H1 (cell line): Measurements from ENCODE around the gene CCNL2. TPM values are rescaled to one million over a fixed set of nuclear protein-coding genes. Genes with fewer than 3 reads are reported as not detected.

Experiments used
- CTCF ChIA-PET: fragments of 300-600 bp; sonication (Branson Sonifier 250); formaldehyde crosslinking; loops from one replicate; lab custom pipeline; 2021; ENCODE audit not compliant: partially characterized antibody; lab: Charles Lee
- POLR2A ChIA-PET: fragments of 300-600 bp; sonication (Branson Sonifier 250); formaldehyde crosslinking; loops from one replicate; lab custom pipeline; 2021; ENCODE audit warnings: inconsistent platforms; ENCODE audit not compliant: partially characterized antibody; lab: Charles Lee
- DNase-seq, 2 experiments: peaks; one replicate each; pipeline versions ENCODE4 v3.0.0 to v3.0.0-alpha.2; 2010 to 2022; ENCODE audit warnings: low spot score in 2 of 2, low read depth in 1 of 2, mixed read lengths in 1 of 2
- FAIRE-seq: peaks from 2 replicates; lab custom pipeline; 2011; peaks lifted over from hg19 to GRCh38; lab: Jason Lieb, UNC
- H2AFZ ChIP-seq: 2 replicates; pipeline ENCODE4 v1.8.1; 2012; ENCODE audit warnings: low read length, inconsistent platforms
- H2AK5ac ChIP-seq: 2 replicates; pipeline ENCODE4 v1.6.1; 2013; ENCODE audit warnings: low read depth, low read length
- H2BK120ac ChIP-seq: replicated peaks from 2 replicates; pipeline ENCODE3; 2013; ENCODE audit warnings: low read depth, low read length, inconsistent platforms
- H2BK12ac ChIP-seq: 2 replicates; pipeline ENCODE4 v1.6.1; 2013; ENCODE audit warnings: low read depth, low read length
- H2BK15ac ChIP-seq: 2 replicates; pipeline ENCODE4 v1.6.1; 2013; ENCODE audit warnings: low read length
- H2BK20ac ChIP-seq: 2 replicates; pipeline ENCODE4 v1.6.1; 2013; ENCODE audit warnings: low read length
- H2BK5ac ChIP-seq: 2 replicates; pipeline ENCODE4 v1.6.1; 2013; ENCODE audit warnings: low read depth, low read length
- H3K14ac ChIP-seq: 2 replicates; pipeline ENCODE4 v1.6.1; 2013; ENCODE audit warnings: inconsistent platforms; ENCODE audit not compliant: insufficient read length
- H3K18ac ChIP-seq: 2 replicates; pipeline ENCODE4 v1.6.1; 2013; ENCODE audit warnings: low read length; ENCODE audit errors: extremely low read depth
- H3K23ac ChIP-seq: 2 replicates; pipeline ENCODE4 v1.6.1; 2013; ENCODE audit warnings: inconsistent platforms; ENCODE audit not compliant: insufficient read length
- H3K23me2 ChIP-seq: 2 replicates; pipeline ENCODE4 v1.6.1; 2013; ENCODE audit warnings: low read depth, low read length
- H3K27ac ChIP-seq: 2 replicates; pipeline ENCODE4 v1.6.1; 2011; ENCODE audit warnings: low read depth, low read length, inconsistent platforms
- H3K27me3 ChIP-seq, 4 experiments: replicated peaks in 1 of 4; 1 replicate in 1 of 4; 2 replicates in 3 of 4; pipeline versions ENCODE4 v1.6.1 to v1.8.1; 2011 to 2013; ENCODE audit warnings: low read length in 3 of 4, mild to moderate bottlenecking in 3 of 4, inconsistent platforms in 2 of 4, mixed read lengths in 2 of 4, moderate library complexity in 1 of 4; ENCODE audit not compliant: control insufficient read depth in 3 of 4, insufficient read depth in 3 of 4; ENCODE audit errors: extremely low read depth in 1 of 4
- H3K36me3 ChIP-seq, 4 experiments: 2 replicates each; pipeline versions ENCODE4 v1.6.1 to v1.8.1; 2011 to 2013; ENCODE audit warnings: mild to moderate bottlenecking in 4 of 4, low read length in 3 of 4, moderate library complexity in 2 of 4, control low read depth in 1 of 4, inconsistent platforms in 1 of 4; ENCODE audit not compliant: insufficient read depth in 4 of 4, control insufficient read depth in 2 of 4
- H3K4ac ChIP-seq: replicated peaks from 2 replicates; pipeline ENCODE3; 2013; ENCODE audit warnings: low read length, low read depth, mixed read lengths, inconsistent platforms; ENCODE audit not compliant: insufficient read length
- H3K4me1 ChIP-seq, 4 experiments: replicated peaks in 1 of 4; 1 replicate in 1 of 4; 2 replicates in 3 of 4; pipeline versions ENCODE4 v1.6.1 to v1.8.1; 2011 to 2013; ENCODE audit warnings: low read length in 3 of 4, inconsistent platforms in 2 of 4, mixed read lengths in 1 of 4; ENCODE audit not compliant: insufficient read depth in 4 of 4, control insufficient read depth in 3 of 4
- H3K4me2 ChIP-seq, 2 experiments: 2 replicates each; pipeline versions ENCODE4 v1.6.1 to v1.8.1; 2011 to 2013; ENCODE audit warnings: low read depth in 2 of 2, low read length in 2 of 2, control low read depth in 1 of 2, inconsistent platforms in 1 of 2, mild to moderate bottlenecking in 1 of 2; ENCODE audit not compliant: insufficient read depth in 1 of 2
- H3K4me3 ChIP-seq, 4 experiments: fragments of 200-600, 300-600 bp in 1 of 4; sonication (generic), shearing (Covaris generic), sonication (Bioruptor Twin) in 1 of 4; 2 replicates each; pipeline versions ENCODE4 v1.5.1 to v1.8.1; 2011 to 2016; ENCODE audit warnings: low read length in 4 of 4, low read depth in 3 of 4, control low read depth in 2 of 4, inconsistent platforms in 2 of 4, mild to moderate bottlenecking in 2 of 4, mixed read lengths in 1 of 4, moderate library complexity in 1 of 4; ENCODE audit not compliant: insufficient read depth in 2 of 4; ENCODE audit errors: extremely low read depth in 1 of 4
- H3K56ac ChIP-seq: replicated peaks from 2 replicates; pipeline ENCODE3; 2013; ENCODE audit warnings: low read depth, mild to moderate bottlenecking, mixed read lengths, low read length, inconsistent platforms; ENCODE audit not compliant: insufficient read length
- H3K79me1 ChIP-seq: 2 replicates; pipeline ENCODE4 v1.6.1; 2013; ENCODE audit warnings: low read depth, low read length, control low read depth
- H3K79me2 ChIP-seq, 2 experiments: 2 replicates each; pipeline versions ENCODE4 v1.6.1 to v1.8.1; 2012 to 2013; ENCODE audit warnings: low read length in 2 of 2, mild to moderate bottlenecking in 2 of 2, inconsistent platforms in 1 of 2; ENCODE audit not compliant: insufficient read depth in 2 of 2, control insufficient read depth in 1 of 2
- H3K9ac ChIP-seq, 4 experiments: replicated peaks in 1 of 4; 1 replicate in 1 of 4; 2 replicates in 3 of 4; pipeline versions ENCODE4 v1.6.1 to v1.8.1; 2011 to 2013; ENCODE audit warnings: low read depth in 3 of 4, low read length in 3 of 4, control low read depth in 2 of 4, mild to moderate bottlenecking in 2 of 4, moderate library complexity in 2 of 4, inconsistent platforms in 1 of 4; ENCODE audit errors: extremely low read depth in 1 of 4
- H3K9me3 ChIP-seq, 2 experiments: 2 replicates each; pipeline versions ENCODE4 v1.6.1 to v1.8.1; 2012 to 2013; ENCODE audit warnings: mild to moderate bottlenecking in 2 of 2, moderate library complexity in 2 of 2, control low read depth in 1 of 2, inconsistent platforms in 1 of 2, low read depth in 1 of 2, low read length in 1 of 2, mixed read lengths in 1 of 2; ENCODE audit not compliant: insufficient read depth in 2 of 2
- H4K20me1 ChIP-seq, 2 experiments: replicated peaks in 1 of 2; 2 replicates each; pipeline versions ENCODE3 to v1.8.1; 2011 to 2013; ENCODE audit warnings: inconsistent platforms in 2 of 2, low read length in 2 of 2, mild to moderate bottlenecking in 1 of 2; ENCODE audit not compliant: insufficient read depth in 2 of 2, control insufficient read depth in 1 of 2
- H4K5ac ChIP-seq: 2 replicates; pipeline ENCODE4 v1.6.1; 2013; ENCODE audit warnings: low read length, low read depth, mixed read lengths, inconsistent platforms; ENCODE audit not compliant: insufficient read length
- H4K8ac ChIP-seq: 2 replicates; pipeline ENCODE4 v1.8.0; 2013; ENCODE audit warnings: mild to moderate bottlenecking, moderate library complexity, low read length, inconsistent platforms; ENCODE audit not compliant: insufficient read depth; ENCODE audit errors: extremely low read depth
- H4K91ac ChIP-seq: replicated peaks from 2 replicates; pipeline ENCODE3; 2013; ENCODE audit warnings: low read length, mixed read lengths, inconsistent platforms; ENCODE audit not compliant: insufficient read length
- GTF2F1 ChIP-seq: IDR thresholded peaks from 2 replicates; pipeline ENCODE4 v1.6.1; 2012; ENCODE audit warnings: low read depth, low read length, improper control_type of control experiment, borderline replicate concordance
- WGBS, 2 experiments: shearing (Covaris generic) in 1 of 2; methylation state at CpG; one replicate each; pipeline versions ENCODE4 v1.1.6 to v1.1.7; 2013 to 2015; ENCODE audit warnings: low lambda C conversion rate in 2 of 2, mixed read lengths in 2 of 2, inconsistent platforms in 1 of 2, low coverage in 1 of 2, missing lambda C conversion rate in 1 of 2; ENCODE audit not compliant: insufficient replicate concordance in 2 of 2, insufficient coverage in 1 of 2, insufficient read length in 1 of 2; ENCODE audit errors: extremely low coverage in 1 of 2, missing lambda C conversion rate in 1 of 2; 5-methylcytosine and 5-hydroxymethylcytosine counted together
- polyA plus RNA-seq, 7 experiments: library from polyadenylated mRNA; depleted of rRNA in 3 of 7; stranded (reverse) in 5 of 7; unstranded in 2 of 7; fragments of >200 nt in 5 of 7; fragments of 200-250 nt in 2 of 7; gene quantifications; 1 replicate in 5 of 7; 2 replicates in 1 of 7; 4 replicates in 1 of 7; pipeline versions ENCODE4 v1.2.1 to v1.2.3, GENCODE V29; 2011 to 2013; ENCODE audit warnings: missing spikeins in 2 of 7, mixed read lengths in 2 of 7
- total RNA-seq: library from RNA; stranded (reverse); fragmentation: NEBNext Ultra II Directional; extraction: Animal tissue kit (Norgen Biotek cat#: 25700); gene quantifications from 2 replicates; pipeline ENCODE4 v1.2.1, GENCODE V29; 2021

The CCNL2 gene
- total and polyA plus RNA-seq, 2 of the 8 experiments (the other 6 are each of a cell fraction or from before 2014, with no cell fraction given) = 79.8 to 120 TPM

DNA sequence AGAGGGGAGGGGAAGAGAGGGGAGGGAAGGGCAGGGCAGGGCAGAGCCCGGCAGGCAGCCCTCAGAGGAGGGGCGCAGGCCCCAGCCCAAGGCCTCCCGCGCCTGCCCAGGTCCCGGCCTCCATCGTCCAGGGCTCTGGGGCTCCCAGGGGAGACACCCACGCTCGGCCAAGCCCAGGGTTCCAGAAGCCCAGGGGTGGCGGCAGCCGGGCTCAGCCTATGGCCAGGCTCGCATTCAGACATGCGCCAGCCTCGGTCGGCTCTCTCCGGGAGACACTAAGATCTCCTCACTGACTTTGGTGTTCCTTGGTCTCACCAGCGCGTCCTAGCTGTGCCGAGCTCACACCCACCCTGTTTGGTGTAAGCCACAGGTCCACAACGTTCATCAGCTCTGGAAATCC is 29.0 kb upstream of the CCNL2 start:
- Histone ChIP-seq H2BK15ac (peak overlapping the region; percentile 74; the same call in 1 of the 2 replicates), H4K20me1 (no peaks in the 10 kb centered on the region), H3K4ac (no peak overlapping the region), H3K23ac (no peak overlapping the region), H3K27me3 (no peaks in the 10 kb centered on the region), H3K9ac (no peak overlapping the region), H2AK5ac (no peak overlapping the region; the same call in 1 of the 2 replicates), H3K14ac (no peak overlapping the region), H3K79me1 (no peaks in the 10 kb centered on the region), H3K23me2 (peaks cover 6% of the 10 kb centered on the region; the same call in 1 of the 2 replicates), H3K79me2 (no peaks in the 10 kb centered on the region), H2AFZ (no peak overlapping the region), H2BK5ac (no peak overlapping the region), H3K56ac (no peak overlapping the region), H4K5ac (no peak overlapping the region), H3K4me2 (no peak overlapping the region), H2BK20ac (0 out of 2 replicates have a peak overlapping the region, but pooled peaks have one; percentile 3), H2BK12ac (no peak overlapping the region), H2BK120ac (no peak overlapping the region), H3K36me3 (no peaks in the 10 kb centered on the region; a peak in 1 of 8 replicates), H4K8ac (no peak overlapping the region)
- WGBS, 2 experiments = 87% methylated on average over 13 of the region's 19 CpGs; no CpG with 5 or more reads in 1 of the 2 experiments
- ChIA-PET CTCF (interaction anchor here (0.6 to 4.4 kb wide), 5 partner anchors 12 to 76 kb away, joined by 3 to 36 read pairs (median 3); no protein-coding TSS in a partner anchor), POLR2A (interaction anchor here (0.9 to 22.9 kb wide), 11 partner anchors 8 to 149 kb away, joined by 3 to 515 read pairs (median 4); partner anchors contain the start of genes CCNL2 and MRPL20)
- no peak for FAIRE-seq
- no peak for TF ChIP-seq GTF2F1
- TF ChIP-seq, all 59 proteins: peak for 0
- H3K9me3 ChIP-seq = peaks cover 0 to 3% of the 10 kb centered on the region in 2 experiments; a peak in 1 of 4 replicates
- H3K27ac ChIP-seq = no peak overlapping the region
- H3K4me1 ChIP-seq = peaks cover 0 to 43% (median 27%) of the 10 kb centered on the region in 4 experiments; a peak in 6 of 7 replicates
- H4K91ac ChIP-seq = peak overlapping the region; percentile 36
- H3K18ac ChIP-seq = no peak overlapping the region
- no peak for DNase-seq
- no peak overlapping the region for H3K4me3 ChIP-seq
